Right lung (tissue), 5 donors: ENCODE measurements around the gene HABP4. TPM values are rescaled to one million over a fixed set of nuclear protein-coding genes. Genes with fewer than 3 reads are reported as not detected.
A peak's percentile ranks its signal among the peaks of the same experiment; 100 is the strongest.

ENCODE experiments used
- DNase-seq, 2 donors: peaks; one replicate each; pipeline ENCODE4 v3.0.0-alpha.2; 2013
- polyA plus RNA-seq, 5 donors: library from polyadenylated mRNA; unstranded; fragments of 120-200 nt; gene quantifications; one replicate each; pipeline versions ENCODE4 v1.2.1 to v1.2.3, GENCODE V29; 2013; ENCODE audit warnings: inconsistent platforms in 1 of 5, low replicate concordance in 1 of 5; ENCODE audit not compliant: insufficient read length in 5 of 5, insufficient read depth in 1 of 5

The HABP4 gene
- polyA plus RNA-seq, 5 donors: 8.0 to 12.4 (median 9.8) TPM

- no peak for DNase-seq
Measured at GRCh38 chr9:96464426-96464825, 14.5 kb downstream of the HABP4 start.

DNA sequence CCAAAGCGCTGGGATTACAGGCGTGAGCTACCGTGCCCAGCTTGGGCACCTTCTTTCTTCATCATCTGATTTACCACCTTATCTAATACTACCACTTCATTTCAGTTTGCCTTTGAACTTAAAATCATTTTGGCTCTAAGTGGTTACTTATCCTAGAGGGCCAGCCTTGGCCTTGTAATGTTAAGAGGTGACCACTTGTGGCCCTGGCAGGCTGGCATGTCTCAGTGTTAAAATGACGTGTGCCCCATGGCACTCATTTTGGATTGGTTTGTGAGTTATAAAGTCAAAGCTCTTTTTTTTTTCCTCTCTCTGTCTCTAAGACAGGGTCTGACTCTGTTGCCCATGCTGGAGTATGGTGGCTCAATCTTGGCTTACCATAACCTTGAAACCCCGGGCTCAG, 17.8 kb downstream of the HABP4 start:
- no peak for DNase-seq

DNA sequence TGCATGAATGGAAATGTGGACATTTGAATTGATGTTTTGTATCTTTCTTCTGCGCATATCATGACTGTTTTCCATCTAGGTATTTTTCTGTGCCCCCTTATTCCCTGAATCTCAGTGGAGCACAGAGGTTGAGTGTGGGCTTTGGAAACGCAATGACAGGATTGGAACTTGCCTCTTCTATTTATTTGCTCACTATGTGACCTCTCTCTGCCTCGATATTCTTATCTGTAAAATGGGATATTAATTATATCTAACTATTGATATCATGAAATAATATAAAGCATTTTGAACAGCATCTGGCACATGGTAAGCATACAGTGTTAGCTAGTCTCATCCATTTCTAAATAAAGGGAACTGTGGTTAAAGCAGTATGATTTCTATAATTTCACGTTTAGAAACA, 26.0 kb downstream of the HABP4 start:
- DNase-seq: no peak

- no peak for DNase-seq
Measured at GRCh38 chr9:96476591-96476990, 26.6 kb downstream of the HABP4 start.

DNA sequence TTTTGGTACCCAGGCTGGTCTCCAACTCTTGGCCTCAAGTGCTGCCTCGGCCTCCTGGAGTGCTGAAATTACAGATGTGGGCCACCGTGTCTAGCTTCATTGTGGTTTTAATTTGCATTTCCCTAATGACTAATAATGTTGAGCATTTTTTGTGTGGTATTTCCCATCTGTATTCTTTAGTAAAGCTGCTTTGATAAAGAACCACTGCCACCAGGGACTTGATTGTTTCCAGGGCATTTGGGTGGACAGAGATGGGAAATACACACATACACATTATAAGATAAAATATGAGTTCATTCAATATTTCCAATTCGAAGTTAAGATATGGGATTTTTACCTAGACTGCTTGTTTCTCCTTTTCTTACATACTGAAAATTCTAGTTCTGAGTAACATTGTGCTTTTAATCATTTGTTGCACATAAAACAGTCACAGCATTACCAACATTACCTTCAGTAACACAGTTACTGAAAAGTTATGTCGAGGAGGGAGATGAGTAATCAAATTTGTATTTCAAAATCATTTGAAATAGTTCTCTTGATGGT, 28.9 kb downstream of the HABP4 start:
- DNase-seq: no peak

DNA sequence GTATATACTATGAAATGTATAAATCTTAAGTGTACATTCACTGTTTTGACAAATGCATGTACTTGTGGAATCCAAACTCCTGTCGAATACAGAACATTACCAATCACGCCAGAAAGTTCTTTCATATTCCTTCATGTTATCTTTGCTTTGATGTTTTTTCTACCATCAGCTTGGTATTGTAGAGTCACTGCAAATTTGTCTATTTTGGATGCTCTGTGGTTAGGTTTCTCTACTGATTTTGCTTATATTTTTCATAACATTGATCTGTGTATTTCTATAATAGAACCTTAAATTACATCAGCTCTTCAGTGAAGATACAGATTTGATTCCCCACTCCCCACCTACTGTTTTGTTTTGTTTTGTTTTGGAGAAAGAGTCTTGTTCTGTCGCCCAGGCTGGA, 30.8 kb downstream of the HABP4 start:
- DNase-seq: no peak

DNA sequence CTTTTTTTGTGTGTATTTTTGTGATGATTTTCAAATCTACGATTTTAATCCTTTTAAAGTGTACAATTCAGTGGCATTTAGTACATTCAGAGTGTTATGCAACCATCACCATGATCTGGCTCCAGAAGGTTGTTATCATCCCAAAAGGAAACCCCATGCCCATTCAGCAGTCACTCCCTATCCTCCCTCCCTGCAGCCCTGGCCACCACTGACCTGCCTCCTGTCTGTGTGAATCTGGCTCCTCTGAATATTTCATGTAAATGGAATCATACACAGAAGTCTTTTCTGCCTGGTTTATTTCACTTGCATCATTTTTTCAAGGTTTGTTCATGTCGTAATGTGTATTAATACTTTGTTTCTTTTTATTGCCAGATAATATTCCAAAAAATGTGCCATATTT, 32.5 kb downstream of the HABP4 start:
- DNase-seq: no peak

DNA sequence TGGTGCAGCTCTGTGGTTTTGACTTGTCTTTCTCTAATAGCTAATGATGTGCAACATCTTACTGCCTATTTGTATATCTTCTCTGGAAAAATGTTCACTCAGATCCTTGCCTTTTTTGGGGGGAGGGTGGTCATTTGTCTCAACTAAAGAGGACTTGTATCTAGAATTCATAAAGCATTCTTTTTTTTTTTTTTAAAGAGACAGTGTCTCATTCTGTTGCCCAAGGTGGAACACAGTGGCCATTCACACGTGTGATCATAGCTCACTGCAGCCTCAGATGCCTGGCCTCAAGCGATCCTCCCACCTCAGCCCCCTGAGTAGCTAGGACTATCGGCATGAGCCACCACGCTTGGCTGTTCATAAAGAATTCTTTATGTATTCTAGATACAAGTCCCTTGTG, 33.2 kb downstream of the HABP4 start:
- DNase-seq: no peak

DNA sequence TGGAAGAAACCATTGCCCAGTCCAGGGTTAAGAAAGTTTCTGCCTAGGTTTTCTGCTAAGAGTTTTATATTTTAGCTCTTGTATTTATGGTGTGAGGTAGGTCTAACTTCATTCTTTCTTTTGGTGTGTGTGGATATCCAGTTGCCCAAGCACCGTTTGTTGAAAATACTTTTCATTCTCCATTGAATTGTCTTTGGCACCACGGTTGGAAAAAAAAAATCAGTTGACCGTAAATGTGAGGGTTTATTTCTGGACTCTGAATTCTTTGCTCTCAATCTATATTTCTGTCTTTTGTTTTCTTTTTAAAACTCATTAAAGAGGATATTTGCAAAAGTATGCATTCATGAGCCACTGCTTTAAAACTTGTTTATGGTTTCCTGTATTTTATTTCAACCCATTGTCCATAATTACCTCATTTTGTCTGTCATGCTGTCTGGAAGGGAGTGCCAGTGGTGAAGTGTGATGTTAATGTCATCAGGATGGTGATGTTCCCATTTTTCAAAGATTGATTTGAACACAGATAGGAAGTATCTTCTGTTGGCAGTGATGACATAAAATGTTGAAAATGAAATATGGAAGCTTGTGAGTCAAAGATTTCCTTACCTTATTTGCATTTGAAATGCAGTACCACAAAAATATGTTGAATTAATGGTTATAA, 33.9 kb downstream of the HABP4 start:
- DNase-seq: no peak

DNA sequence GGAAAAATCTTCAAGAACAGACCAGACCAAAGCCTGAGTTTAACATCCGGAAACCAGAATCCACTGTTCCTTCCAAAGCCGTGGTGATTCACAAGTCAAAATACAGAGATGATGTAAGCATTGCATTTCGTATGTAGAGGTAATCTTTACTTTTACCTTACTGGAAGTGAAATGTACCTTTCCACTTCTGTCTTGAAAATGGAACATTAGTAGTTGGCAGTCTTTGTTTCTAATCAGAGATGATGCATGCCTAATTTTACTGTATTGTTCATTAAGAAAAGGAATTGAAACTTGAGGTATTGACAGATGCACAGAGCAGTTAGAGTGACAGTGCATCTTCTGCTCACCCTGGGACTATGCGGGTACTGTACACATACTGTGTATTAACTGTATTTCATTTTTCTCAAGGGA, 34.6 kb downstream of the HABP4 start:
- DNase-seq: no peak

GRCh38 chr9:96485280-96485679, 35.3 kb downstream of the HABP4 start:
- DNase-seq: no peak

DNA sequence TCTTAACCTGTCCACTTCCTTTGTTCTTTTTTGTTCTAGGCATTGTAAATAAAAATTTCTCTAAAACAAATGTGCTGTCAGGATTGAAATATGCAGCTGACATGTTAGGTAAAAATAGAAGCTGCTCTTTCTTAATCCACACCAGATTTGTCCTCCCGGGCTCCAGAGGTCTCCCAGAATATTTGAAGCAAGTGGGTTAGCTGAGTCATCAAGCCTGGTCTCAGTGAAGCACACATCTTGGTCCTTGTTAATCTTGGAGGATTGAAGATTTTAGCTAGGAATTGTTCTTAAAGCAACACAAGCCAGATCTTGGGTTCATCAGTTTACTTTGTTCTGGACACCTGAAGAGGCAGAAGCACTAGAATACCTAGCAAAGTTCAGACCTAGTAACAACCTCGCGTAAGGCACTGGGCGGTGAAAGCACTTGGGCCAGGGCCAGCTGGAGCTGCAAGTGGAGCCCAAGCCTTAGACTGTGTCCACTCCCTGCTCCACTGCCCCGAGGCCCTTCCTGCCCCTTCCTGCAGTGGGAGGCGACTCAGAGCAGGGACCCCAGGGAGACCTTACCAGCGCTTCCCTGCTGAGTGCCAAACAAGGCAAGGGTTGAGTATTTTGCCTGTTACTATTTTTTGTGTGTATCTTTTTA, 36.5 kb downstream of the HABP4 start:
- no peak for DNase-seq

- no peak for DNase-seq
Measured at GRCh38 chr9:96487029-96487396, 37.0 kb downstream of the HABP4 start.

DNA sequence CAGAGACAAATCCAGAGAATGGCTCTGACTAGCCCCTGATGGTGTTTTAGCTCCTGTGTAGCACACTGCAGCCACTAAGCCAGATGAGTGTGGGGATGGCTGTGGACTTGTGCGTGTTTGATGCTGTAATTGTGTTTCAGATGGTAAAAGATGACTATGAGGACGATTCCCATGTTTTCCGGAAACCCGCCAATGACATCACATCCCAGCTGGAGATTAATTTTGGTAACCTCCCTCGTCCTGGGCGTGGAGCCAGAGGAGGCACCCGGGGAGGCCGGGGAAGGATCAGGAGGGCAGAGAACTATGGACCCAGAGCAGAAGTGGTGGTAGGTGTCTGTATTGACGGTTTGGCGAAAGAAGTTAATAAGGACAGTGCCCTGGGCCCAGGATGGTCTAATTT, 38.0 kb downstream of the HABP4 start:
- DNase-seq: no peak

GRCh38 chr9:96489482-96489979, 39.6 kb downstream of the HABP4 start:
- DNase-seq: no peak

DNA sequence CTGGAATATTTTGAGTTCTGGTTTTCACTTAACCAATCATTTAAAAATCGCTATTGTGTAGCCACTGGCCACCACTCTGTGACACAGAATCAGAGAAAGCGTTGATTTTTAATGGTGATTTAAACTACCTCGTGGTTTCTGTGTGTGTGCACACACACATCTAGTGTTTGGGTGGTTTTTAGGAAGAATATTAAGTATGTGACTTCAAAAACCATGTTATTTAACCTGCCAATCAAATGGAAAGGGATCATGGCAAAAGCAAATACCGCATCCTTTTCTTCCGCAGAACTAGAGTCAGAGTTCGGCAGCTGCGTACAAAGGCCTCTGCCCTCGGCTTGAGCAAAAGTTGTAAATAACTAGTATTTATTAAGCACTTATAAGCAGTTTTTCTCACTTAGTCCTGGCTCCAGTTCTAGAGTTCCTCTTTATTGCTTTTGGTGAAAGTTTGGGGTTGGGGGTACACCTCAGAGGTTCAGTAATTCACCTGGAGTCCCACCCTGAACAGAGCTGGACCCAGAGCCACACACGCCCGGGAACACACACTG, 40.6 kb downstream of the HABP4 start:
- no peak for DNase-seq

DNA sequence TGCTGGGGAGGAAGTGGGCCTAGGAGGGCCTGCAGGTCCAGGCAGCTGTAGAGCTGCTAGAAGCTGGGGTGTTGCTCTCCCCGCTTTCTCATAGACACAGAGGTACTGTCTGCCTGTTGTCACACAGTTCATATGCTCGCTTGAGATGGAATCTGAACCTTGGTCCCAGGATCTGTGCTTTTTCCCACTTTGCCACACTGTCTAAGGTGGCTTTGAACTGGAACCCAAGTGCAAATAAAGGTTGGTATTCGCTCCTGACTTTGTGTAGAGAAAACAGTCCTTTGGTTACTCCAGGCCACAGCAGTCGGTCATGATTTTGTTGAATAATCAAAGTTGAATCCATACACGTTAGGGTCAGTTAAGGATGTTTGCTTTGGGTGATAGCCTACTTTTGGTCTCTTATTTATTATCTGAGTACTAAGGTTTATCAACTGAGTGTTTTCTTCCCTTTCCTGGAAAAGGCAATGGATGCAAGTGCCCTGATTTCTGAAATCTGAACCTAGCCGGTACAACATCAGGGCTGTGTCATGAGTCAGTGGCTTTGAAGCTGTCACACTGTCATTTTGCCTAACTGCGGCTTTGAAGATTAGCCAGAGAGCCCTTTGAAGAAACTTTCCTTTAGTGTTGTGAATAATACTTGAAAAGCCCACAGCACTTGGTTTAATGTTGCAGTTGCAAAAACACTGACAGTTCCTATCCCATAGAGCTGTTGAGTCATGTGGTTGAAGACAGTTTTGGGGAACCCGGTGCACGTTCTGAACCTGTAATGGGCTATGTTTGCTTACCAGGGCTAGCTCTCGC, 41.3 kb downstream of the HABP4 start:
- peak; percentile 20 to 22 for DNase-seq

GRCh38 chr9:96491880-96492525, 42.0 kb downstream of the HABP4 start:
- no peak for DNase-seq

DNA sequence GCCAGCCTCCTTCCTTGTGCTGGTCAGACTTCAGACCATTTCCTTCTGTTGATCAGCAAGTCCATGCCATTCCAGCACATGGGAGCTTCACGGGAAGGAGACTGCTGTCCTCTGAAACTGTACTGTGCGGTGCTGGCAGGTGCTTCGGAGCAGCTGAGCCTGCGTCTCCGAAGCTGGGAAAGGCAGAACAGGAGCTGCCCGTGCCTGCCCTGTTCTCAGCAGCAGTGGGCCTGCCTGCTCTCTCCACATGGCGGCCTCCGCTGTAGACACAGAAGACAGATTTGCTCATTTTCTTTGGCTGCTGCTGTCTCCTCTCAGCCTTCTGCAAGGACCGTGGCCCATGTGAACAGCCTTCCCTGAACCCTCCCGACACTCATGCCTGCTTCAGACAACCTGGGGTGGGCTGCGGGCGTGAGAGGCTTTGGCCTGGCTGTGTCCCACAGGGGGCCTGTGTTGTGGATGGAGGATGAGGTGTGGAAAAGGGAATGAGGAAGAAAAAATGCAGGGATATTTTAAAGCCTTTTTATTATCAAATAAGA, 43.1 kb downstream of the HABP4 start:
- no peak for DNase-seq

- no peak for DNase-seq
Measured at GRCh38 chr9:96493757-96494156, 43.8 kb downstream of the HABP4 start.

DNA sequence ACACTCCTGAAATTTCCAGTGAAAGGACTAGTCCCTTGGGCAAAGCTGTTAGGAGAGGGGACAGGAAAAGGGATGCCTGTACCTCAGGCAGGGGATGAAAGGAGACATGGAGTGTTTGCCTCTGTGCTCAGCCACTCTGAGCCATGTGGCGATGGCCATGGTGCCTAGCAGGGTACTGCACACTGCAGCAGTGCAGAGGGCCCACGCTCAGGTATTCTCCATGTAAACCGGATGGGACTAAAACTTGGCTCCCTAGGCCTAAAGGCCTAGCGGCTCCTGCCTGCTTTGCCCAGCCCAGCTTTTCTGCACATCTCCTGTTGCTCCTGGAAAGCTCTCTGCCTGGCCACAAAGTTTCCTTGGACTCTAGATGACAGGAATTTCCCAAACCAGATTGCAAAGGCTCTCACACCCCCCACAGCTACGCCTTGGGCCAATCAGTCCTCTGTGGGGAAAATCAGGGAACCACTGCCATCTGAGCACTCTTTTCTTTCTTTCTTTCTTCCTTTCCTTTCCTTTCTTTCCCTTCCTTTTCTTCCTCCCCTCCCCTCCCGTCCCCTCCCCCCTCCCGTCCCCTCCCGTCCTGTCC, 44.3 kb downstream of the HABP4 start:
- no peak for DNase-seq
